Thoracic aorta (tissue), 2 donors: ENCODE data around the gene PTPRB. TPM values are rescaled to one million over a fixed set of nuclear protein-coding genes. Genes with fewer than 3 reads are reported as not detected.

Source experiments
- ATAC-seq: fragments of 150-250 bp; one replicate; pipeline ENCODE4 v1.8.0; 2017; ENCODE audit warnings: low read depth; ENCODE audit not compliant: insufficient number of reproducible peaks, low FRiP score
- DNase-seq: peaks from one replicate; pipeline ENCODE4 v3.0.0-alpha.2; 2020; ENCODE audit warnings: low spot score
- H3K27ac ChIP-seq, 2 donors: fragments of 200-600 bp; sonication (generic); 1 replicate in 1 of 2; 2 replicates in 1 of 2; pipeline ENCODE4 v1.5.1; 2016; ENCODE audit warnings: mild to moderate bottlenecking in 2 of 2, moderate library complexity in 2 of 2
- H3K27me3 ChIP-seq: fragments of 200-600 bp; sonication (generic); replicated peaks from 2 replicates; pipeline ENCODE4 v1.6.0; 2016; ENCODE audit warnings: mild to moderate bottlenecking; ENCODE audit not compliant: insufficient read depth
- H3K36me3 ChIP-seq: fragments of 200-600 bp; sonication (generic); one replicate; pipeline ENCODE4 v1.5.1; 2016
- H3K4me1 ChIP-seq, 2 donors: fragments of 200-600 bp; sonication (generic); 1 replicate in 1 of 2; 2 replicates in 1 of 2; pipeline versions ENCODE4 v1.5.1 to v1.6.0; 2016; ENCODE audit warnings: low read depth in 2 of 2, mild to moderate bottlenecking in 1 of 2; ENCODE audit not compliant: control insufficient read depth in 1 of 2
- H3K4me3 ChIP-seq: fragments of 200-600 bp; sonication (generic); 2 replicates; pipeline ENCODE4 v1.5.1; 2016; ENCODE audit warnings: mild to moderate bottlenecking
- H3K9me3 ChIP-seq: fragments of 200-600 bp; sonication (generic); 2 replicates; pipeline ENCODE4 v1.5.1; 2016
- total RNA-seq, 2 donors: library from RNA; depleted of rRNA; stranded (reverse); fragments of >200 nt; gene quantifications; one replicate each; pipeline versions ENCODE4 v1.1.0 to v1.2.3, GENCODE V29; 2016
- TF ChIP-seq, protein P1 (sequence below): fragments of 200-600 bp; sonication (generic); IDR thresholded peaks from one replicate; pipeline ENCODE4 v1.5.1; 2019; ENCODE audit warnings: antibody characterized with exemption

The PTPRB gene
- total RNA-seq: 10 to 100 TPM; 21.9 to 39.0 TPM

GRCh38 chr12:70637303-70638085, at the start of gene PTPRB:
Gene PTPRB (minus strand): TSS chr12:70637429. CDS start chr12:70637395, 34 bp downstream.
- Histone ChIP-seq H3K4me1 (no peaks in the 10 kb centered on the region), H3K9me3 (no peaks in the 10 kb centered on the region), H3K36me3 (no peaks in the 10 kb centered on the region), H3K27ac (no peak within 1 kb of the TSS), H3K4me3 (no peak within 1 kb of the TSS), H3K27me3 (no peaks in the 10 kb centered on the region)
- TF ChIP-seq, protein P1, sequence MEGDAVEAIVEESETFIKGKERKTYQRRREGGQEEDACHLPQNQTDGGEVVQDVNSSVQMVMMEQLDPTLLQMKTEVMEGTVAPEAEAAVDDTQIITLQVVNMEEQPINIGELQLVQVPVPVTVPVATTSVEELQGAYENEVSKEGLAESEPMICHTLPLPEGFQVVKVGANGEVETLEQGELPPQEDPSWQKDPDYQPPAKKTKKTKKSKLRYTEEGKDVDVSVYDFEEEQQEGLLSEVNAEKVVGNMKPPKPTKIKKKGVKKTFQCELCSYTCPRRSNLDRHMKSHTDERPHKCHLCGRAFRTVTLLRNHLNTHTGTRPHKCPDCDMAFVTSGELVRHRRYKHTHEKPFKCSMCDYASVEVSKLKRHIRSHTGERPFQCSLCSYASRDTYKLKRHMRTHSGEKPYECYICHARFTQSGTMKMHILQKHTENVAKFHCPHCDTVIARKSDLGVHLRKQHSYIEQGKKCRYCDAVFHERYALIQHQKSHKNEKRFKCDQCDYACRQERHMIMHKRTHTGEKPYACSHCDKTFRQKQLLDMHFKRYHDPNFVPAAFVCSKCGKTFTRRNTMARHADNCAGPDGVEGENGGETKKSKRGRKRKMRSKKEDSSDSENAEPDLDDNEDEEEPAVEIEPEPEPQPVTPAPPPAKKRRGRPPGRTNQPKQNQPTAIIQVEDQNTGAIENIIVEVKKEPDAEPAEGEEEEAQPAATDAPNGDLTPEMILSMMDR: no peak
- DNase-seq (no peak), ATAC-seq (no peak)

GRCh38 chr12:70686907-70687306, 49.7 kb upstream of the PTPRB start:
- TF ChIP-seq, protein P1: no peak
- ATAC-seq: no peak
- Histone ChIP-seq H3K36me3 (no peaks in the 10 kb centered on the region), H3K4me3 (no peak overlapping the region), H3K9me3 (no peaks in the 10 kb centered on the region), H3K27ac (no peak overlapping the region), H3K4me1 (no peaks in the 10 kb centered on the region), H3K27me3 (no peaks in the 10 kb centered on the region)
- DNase-seq: no peak

- TF ChIP-seq, protein P1: no peak
- no peak for ATAC-seq
- Histone ChIP-seq H3K4me3 (no peak overlapping the region), H3K27ac (no peak overlapping the region), H3K36me3 (no peaks in the 10 kb centered on the region), H3K27me3 (no peaks in the 10 kb centered on the region), H3K4me1 (no peaks in the 10 kb centered on the region), H3K9me3 (no peaks in the 10 kb centered on the region)
- no peak for DNase-seq
These were observed 49.1 kb upstream of the PTPRB start for GRCh38 chr12:70686299-70686698.

DNA sequence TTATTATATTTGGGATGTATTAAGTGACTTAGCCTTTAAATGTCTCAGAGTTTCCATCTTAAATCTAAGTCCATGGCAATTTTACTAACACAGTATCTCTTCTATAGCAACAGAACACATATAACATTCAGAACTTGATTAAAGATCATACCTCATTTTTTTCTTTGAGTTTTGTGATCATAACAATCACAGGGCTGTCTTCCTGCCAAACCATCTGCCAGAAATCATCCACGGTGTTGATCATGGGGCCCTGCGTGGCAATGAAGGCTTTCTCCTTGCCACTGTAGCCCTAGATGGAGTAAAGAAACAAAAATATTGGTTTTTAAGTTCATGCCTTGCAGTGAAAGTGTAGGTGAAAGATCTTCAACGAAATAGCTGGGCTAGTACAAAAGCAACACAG, 46.7 kb upstream of the PTPRB start:
- no peak overlapping the region for H3K4me3 ChIP-seq
- no peaks in the 10 kb centered on the region for H3K4me1 ChIP-seq
- no peaks in the 10 kb centered on the region for H3K27me3 ChIP-seq
- DNase-seq: no peak
- ATAC-seq: no peak
- TF ChIP-seq, protein P1: no peak
- H3K27ac ChIP-seq: no peak overlapping the region
- no peaks in the 10 kb centered on the region for H3K9me3 ChIP-seq
- no peaks in the 10 kb centered on the region for H3K36me3 ChIP-seq

DNA sequence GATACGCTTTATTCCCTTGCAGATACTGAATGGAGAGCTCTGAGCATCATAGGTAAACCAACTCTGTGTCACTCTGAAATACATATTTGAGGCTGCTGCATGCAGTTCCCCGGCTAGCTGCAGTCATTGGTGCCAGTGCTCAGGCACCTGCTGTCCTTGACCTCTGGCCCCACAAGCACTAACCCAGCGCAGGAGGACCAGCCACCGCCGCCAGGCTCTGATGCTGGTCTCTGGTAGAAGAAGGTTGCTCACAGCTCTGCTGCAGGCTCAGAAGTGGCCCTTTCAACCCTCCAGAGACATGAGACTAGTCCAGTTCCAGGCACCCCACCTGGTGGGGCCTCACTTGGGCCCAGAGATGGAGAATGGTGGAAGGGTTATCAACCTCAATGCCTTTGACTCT, 34.5 kb upstream of the PTPRB start:
- Histone ChIP-seq H3K27me3 (no peaks in the 10 kb centered on the region), H3K9me3 (no peaks in the 10 kb centered on the region), H3K4me3 (no peak overlapping the region), H3K27ac (no peak overlapping the region), H3K36me3 (no peaks in the 10 kb centered on the region), H3K4me1 (no peaks in the 10 kb centered on the region)
- no peak for ATAC-seq
- no peak for DNase-seq
- TF ChIP-seq, protein P1: no peak
